H1 (cell line): ENCODE measurements around the gene ZW10. TPM values are rescaled to one million over a fixed set of nuclear protein-coding genes. Genes with fewer than 3 reads are reported as not detected.

Experiments used
- NRF1 ChIP-seq: IDR thresholded peaks from 2 replicates; pipeline ENCODE4 v1.6.1; 2011; ENCODE audit warnings: mild to moderate bottlenecking, low read depth, low read length, improper control_type of control experiment
- RFX5 ChIP-seq: IDR thresholded peaks from 2 replicates; pipeline ENCODE4 v1.6.1; 2011; ENCODE audit warnings: low read depth, low read length, improper control_type of control experiment, borderline replicate concordance
- YY1 ChIP-seq: IDR thresholded peaks from 2 replicates; pipeline ENCODE4 v1.6.1; 2011; ENCODE audit warnings: low read depth, mild to moderate bottlenecking, low read length
- ZNF274 ChIP-seq: IDR thresholded peaks from 2 replicates; pipeline ENCODE4 v1.7.0; 2012; ENCODE audit warnings: low read length, borderline replicate concordance; ENCODE audit errors: extremely low read depth
- polyA plus RNA-seq, 7 experiments: library from polyadenylated mRNA; depleted of rRNA in 3 of 7; stranded (reverse) in 5 of 7; unstranded in 2 of 7; fragments of >200 nt in 5 of 7; fragments of 200-250 nt in 2 of 7; gene quantifications; 1 replicate in 5 of 7; 2 replicates in 1 of 7; 4 replicates in 1 of 7; pipeline versions ENCODE4 v1.2.1 to v1.2.3, GENCODE V29; 2011 to 2013; ENCODE audit warnings: missing spikeins in 2 of 7, mixed read lengths in 2 of 7
- total RNA-seq: library from RNA; stranded (reverse); fragmentation: NEBNext Ultra II Directional; extraction: Animal tissue kit (Norgen Biotek cat#: 25700); gene quantifications from 2 replicates; pipeline ENCODE4 v1.2.1, GENCODE V29; 2021
- TF ChIP-seq, protein P1 (sequence below): IDR thresholded peaks from 2 replicates; pipeline ENCODE4 v1.6.1; 2011; ENCODE audit warnings: low read length, improper control_type of control experiment

Gene ZW10
- total and polyA plus RNA-seq, 2 of the 8 experiments (the other 6 are each of a cell fraction or from before 2014, with no cell fraction given): 9.0 to 25.3 TPM

- TF ChIP-seq, protein P1, sequence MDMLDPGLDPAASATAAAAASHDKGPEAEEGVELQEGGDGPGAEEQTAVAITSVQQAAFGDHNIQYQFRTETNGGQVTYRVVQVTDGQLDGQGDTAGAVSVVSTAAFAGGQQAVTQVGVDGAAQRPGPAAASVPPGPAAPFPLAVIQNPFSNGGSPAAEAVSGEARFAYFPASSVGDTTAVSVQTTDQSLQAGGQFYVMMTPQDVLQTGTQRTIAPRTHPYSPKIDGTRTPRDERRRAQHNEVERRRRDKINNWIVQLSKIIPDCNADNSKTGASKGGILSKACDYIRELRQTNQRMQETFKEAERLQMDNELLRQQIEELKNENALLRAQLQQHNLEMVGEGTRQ: no peak
- TF ChIP-seq ZNF274 (no peak), RFX5 (no peak), YY1 (no peak), NRF1 (no peak)
These were observed 29.1 kb upstream of the ZW10 start (continued) for GRCh38 chr11:113802621-113803020.
